Activated CD4-positive, alpha-beta T cell treated with anti-CD3 and anti-CD28 coated beads, Interleukin-2, Interleukin-4, amounts not matched to agents 100 ng/mL and 50 ng/mL, durations not matched to agents 16 hours and 8 hours (primary cell): ENCODE measurements around the gene FNDC7.
A peak's percentile ranks its signal among the peaks of the same experiment; 100 is the strongest.
"Not testable (repeated sequence)": the region's sequence is repeated elsewhere in the genome, so short reads cannot be mapped to it uniquely, and the experiment has no call there.

Experiments
- DNase-seq: peaks from one replicate; pipeline ENCODE4 v3.0.0-alpha.2; 2020; ENCODE audit warnings: low spot score

Gene FNDC7

DNA sequence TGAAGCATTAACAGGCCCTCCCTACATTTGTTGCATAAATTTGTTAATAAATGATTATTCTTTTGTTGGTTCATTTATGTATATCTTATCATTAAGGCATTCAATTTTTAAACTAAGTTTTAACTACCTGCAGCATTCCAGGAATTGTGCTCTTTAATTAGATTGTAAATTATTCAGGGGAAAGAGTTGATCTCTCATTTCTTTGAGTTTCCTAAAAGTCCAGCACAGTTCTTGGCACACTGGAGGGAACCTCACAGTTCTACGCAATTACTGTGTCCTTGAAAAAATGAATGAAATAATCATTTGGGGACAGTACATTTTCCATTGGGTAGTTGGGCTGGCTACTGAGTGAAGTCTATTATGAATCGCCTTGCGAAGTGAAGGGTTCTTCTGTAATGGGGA, 33.3 kb downstream of the FNDC7 start:
- DNase-seq: no peak

DNA sequence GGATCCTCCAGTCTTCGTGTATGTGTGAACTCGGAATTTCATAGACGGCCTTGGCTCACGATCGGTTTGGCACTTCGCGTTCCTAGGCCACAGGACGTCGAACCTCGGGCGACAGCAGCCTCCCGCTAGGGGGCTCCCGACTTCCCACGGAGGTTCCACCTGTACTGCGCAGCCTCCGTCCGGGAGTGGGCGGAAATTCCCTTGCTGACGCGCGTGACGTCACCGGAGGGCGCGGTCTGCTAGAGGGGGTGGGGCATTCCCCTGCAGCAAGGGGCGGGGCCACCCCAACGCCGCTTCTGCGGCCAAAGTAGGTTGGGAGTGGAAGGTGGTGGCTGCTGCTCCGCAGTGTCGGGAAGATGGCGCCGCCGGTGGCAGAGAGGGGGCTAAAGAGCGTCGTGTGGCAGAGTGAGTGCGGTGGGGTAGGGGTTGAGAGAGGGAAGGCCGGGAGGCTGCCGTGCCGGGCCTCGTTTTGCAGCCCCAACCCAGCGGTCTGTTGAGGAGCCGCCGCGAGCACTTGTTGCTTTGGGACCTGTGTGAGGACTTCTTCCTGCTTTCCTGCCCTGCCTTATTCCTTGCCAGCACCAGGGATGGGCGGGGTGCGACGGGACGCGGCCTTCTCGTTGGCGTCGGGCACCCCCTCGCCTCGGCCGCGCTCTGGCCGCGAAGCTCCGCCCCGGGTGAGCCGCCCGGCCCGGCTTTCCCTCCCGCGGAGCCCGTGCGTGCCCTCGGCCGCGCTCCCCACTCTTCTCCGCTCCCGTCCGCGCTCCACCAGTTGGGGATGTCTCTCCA, 33.9 kb downstream of the FNDC7 start, which contains the start of gene STXBP3:
TSS of gene STXBP3 (plus strand) at position 293 of the 789 bp plus-strand sequence. CDS start at position 357, 64 bp downstream.
- DNase-seq: peak; percentile 100

DNA sequence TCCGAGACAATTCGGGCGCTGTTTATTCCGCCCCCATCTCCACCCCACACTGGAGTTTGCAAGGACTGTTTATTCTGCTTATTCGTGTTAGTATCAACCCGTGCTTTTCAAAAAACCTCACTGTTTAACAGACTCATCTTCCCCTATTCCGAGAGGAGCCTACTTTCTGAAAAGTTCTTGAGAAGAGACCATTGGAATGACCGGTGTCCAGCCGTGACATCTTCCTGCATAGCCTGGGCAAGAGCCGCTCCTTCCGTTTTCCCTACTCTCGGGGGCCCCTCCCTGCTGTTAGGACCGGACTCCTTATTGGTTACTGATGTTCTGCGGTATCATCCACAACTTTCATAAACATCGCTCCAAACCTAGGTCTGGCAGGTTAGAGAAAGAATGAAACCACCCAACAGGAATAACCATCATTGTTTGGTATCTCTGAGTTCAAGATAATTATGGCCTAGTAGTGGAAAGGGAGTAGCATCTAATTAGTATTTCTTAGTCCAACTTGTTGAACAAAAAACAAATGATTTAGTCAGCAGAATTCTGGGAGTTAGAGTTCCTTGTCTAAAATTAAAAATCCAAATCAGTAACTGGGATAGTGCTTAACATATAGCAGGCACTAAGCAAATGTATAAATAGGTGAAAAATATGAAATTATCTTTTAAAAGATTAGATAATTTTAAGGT, 34.6 kb downstream of the FNDC7 start:
- peak; percentile 56 for DNase-seq

DNA sequence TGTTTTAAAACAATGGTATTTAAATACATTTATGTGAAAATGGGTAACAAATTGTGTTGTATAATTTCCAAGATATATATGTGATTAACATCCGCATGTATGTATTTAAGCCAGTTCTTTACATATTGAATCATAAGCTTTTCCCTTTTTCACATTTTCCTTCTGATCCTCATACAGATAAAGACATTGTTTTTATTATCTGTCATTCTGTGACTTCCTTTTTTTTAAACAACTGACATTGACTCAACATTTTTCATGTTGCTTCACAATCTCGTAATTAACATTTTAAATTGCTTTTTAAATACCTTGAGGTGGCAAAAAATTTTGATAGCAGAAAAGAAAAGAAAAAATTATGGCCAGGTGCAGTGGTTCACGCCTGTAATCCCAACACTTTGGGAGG, 35.2 kb downstream of the FNDC7 start:
- no peak for DNase-seq

DNA sequence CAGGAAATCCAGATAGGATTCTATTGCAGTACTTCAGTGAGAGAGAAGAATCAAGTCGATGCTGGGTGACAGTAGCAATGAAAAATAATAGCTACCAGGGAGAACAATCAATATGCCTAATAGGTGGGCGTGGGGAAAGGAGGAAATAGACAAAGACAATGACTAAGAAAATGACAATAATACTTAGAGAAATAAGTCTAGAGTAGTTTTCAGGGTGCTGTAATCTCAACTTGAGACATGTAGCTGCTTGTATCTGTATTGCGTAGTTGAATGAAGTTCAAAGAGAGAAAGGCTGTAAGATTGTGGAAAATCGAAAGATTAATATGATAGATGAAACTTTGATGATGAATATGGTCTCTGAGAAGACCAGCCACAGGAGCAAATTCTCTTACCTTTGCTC, 36.4 kb downstream of the FNDC7 start:
- DNase-seq: no peak

DNA sequence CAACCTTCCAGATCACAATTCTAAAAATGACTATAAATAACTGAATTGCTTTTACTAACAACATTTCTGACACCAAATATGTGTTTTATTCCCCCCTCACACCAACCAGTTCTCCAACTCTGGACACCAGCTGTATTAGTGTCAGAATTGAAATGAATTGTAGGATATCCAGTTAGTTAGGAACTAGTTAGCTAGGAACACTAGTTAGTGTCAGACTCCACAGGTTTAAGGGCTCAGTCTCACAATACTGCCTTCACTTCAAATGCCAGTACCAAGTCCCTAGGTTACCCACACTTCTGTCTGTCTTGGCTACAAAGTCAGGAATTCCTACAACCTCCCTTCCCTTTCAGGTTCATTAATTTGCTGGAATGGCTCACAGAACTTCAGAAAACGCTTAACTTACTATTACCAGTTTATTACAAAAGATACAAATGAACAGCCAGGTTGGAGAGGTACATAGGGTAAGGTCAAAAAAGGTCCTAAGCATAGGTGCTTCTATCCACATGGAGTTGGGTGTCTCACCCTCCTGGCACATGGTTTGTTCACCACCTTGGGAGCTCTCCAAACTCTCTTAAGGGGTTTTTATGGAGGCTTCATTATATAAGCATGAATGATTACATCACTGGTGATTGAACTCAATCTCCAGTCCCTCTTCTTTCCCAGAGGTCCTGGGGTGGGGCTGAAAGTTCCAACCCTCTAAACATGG, 37.9 kb downstream of the FNDC7 start:
- no peak for DNase-seq

DNA sequence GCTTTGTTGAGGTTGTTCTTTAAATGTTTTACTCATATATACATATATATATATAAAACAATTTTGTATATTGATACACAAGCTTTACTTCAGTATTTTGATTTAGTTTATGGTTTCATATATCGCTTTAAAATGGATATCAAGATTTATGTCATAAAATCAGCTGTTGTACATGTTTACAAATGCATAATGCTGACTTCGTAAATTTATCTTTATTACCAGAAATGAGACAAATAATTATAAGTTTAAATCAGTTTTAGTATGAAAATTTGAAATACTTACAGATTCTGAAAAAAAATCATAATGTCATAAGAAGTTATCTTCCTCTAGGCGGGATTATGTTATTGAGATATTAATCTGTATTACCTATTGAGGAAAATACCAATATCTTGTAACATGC, 40.7 kb downstream of the FNDC7 start:
- DNase-seq: no peak

DNA sequence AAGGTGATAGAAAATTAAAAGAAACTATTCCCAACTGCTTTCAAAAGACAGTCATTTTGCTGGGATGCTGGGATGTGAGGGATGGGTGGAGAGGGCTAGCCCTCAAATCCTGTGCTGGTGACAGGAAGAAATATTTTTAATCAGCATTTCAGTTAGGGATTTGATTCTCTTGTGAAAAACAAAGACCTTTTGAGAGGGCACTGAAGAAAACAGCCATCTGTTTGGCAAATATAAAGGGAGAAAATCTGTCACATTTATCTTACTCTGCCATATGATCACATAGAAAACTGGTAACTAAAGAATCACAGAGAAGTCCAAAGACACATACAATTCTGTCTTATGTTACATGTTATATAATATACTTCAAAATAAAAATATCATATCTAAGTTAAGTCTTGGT, 46.1 kb downstream of the FNDC7 start:
- no peak for DNase-seq

DNA sequence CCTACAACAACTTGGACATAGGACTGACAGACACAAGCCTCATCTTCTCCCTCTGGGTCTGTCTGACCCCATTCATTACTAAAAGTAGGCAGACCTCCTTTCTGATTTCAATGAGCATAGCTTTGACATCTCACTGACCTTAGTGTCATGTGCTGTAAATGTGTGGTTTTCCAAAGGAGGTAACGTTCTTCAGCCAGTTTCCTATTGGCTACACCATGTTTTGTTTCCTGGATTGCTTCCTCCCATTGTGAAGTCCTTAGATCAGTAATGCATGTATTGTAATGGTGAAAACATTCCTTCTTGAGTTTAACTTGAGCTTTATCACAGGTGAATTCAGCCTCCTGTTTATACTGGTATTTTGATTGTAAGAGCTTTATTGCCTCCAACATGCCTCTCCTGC, 54.4 kb downstream of the FNDC7 start:
- no peak for DNase-seq

DNA sequence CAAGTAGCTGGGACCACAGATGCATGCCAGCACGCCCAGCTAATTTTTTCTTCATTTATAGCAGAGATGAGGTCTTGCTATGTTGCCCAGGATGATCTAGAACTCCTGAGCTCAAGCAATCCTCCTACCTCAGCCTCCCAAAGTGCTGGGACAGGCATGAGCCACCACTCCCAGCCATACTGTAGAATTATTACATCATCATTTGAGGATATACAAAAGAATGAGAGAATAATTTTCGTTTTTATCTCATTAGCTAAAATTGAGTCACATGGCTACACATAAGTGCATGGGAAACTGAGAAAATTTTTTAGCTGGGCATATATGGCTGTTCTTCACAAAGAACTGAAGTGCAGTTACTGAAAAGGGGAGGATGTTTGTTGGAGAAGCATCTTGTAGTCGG, 55.0 kb downstream of the FNDC7 start:
- no peak for DNase-seq

DNA sequence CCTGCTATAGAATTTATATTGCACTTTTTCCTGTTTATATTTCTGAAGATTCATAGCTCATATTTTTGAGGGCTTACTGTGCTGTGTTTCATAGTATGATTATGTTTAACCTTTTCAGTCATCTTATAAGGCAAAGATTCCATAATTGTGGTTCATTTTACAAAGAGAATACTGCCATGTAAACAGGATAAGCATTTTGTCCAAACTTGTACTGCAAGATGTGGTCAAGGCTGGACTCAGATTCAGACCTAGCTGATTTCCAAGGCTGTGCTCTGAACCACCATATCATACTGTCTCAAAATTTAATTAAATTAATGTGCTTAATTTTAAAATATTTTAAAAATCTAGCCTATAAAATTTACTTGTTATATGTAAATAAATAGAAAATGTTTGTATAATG, 65.1 kb downstream of the FNDC7 start:
- no peak for DNase-seq

DNA sequence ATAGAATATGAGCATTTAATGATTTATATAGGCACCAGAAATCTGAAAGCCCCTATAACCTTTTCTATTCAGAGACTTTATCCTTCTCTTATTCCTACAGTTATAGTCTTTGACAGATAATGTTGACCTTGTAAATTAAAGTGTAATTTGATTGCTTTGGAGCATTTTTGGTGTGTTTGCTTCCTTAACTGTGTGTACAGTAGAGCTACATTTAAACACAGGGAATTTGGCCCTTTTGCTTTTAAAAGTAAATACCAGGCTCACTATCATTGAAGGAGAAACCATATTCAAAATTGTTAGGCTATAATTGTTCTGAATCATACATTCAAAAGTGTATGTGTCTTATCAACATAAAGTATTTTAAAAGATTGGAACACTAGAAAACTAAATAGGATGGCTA, 66.7 kb downstream of the FNDC7 start:
- DNase-seq: no peak

DNA sequence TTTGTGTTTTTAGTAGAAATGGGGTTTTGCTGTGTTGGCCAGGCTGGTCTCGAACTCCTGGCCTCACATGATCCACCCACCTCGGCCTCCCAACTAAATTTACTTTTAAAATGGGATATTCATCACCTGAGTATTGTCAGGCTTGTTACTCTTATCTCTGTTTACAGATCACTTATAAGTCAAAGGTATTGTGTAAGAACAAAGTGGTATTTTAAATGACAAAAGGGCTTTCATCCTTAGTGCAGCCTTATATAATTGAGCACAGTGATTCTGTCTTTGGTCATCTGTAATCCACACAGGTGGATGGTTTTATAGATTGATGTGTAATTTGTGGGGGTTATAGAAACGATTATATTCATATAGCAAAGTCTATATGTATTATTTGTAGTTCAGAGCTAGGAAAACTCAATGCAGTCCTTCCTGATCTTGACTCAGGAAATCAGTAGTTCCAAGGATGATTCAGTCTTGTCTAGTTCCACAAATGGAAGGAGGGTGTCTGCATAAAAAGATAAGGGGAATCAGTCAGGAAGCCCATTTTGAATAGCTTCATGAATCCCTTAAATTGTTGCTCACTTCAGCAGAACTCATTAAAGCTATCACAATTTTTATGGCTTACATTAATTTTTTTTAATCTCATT, 68.3 kb downstream of the FNDC7 start:
- no peak for DNase-seq

DNA sequence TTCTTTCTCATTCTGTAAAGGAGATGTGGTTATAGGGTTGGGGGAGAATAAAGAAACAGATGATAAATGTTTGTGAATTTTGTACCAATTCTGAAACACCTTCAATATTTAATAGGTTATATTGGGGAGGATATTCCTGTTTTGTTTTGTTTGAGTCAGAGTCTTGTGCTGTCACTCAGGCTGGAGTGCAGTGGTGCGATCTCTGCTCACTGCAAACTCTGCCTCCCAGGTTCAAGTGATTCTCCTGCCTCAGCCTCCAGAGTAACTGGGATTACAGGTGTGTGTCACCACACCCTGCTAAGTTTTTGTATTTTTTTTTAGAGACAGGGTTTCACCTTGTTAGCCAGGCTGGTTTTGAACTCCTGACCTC, 68.9 kb downstream of the FNDC7 start:
- DNase-seq: not testable (repeated sequence)

DNA sequence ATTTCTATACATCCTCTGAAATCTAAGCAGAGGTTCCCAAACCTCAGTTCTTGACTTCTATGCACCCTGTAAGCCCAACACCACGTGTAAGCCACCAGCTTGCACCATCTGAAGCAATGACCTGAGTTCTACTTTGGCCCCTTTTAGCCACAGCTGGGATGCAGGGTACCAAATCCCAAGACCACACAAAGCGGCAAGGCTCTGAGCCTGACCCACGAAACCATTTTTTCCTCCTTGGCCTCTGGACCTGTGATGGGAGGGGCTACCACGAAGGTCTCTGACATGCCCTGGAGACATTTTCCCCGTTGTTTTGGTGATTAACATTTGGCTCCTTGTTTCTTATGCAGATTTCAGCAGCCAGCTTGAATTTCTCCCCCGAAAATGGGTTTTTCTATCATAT, 72.6 kb downstream of the FNDC7 start:
- no peak for DNase-seq

DNA sequence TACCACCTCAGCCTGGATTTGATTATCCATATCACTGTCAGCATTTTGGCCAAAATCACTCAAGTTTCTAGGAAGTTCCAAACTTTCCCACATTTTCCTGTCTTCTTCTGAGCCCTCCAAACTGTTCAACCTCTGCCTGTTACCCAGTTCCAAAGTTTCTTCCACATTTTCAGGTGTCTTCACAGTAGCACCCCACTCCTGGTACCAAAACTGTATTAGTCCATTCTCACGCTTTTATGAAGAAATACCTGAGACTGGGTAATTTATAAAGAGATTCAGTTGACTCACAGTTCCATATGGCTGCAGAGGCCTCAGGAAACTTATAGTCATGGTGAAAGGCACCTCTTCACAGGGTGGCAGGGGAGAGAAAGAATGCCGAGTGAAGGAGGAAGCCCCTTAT, 73.2 kb downstream of the FNDC7 start:
- no peak for DNase-seq

DNA sequence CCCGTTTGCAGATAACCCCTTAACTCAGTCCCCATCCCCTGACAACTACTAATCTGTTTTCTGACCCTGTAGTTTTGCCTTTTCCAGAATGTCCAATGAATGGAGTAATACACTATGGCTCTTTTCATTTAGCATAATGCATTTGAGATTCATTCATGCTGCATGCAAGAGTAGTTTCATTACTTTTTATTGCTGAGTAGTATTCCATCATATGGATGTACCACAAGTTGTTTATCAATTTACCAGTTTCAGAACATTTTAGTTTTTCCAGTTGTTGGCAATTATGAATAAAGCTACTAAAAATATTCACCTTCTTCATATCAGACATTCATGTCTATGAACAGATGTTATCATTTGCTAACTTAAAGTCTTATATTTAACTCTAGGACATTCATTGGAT, 79.1 kb downstream of the FNDC7 start:
- no peak for DNase-seq
